GM18909 (cell line): ENCODE data around the gene INPP5F.
"Not testable (repeated sequence)": the region's sequence is repeated elsewhere in the genome, so short reads cannot be mapped to it uniquely, and the experiment has no call there.

Source experiments
- ATAC-seq: cut with Tn5 transposase; IDR thresholded peaks from one replicate; pipeline ENCODE4 v1.9.1; 2021; ENCODE audit warnings: mild to moderate bottlenecking; ENCODE audit not compliant: unreplicated experiment, poor library complexity

The INPP5F gene

GRCh38 chr10:119703903-119704508 is 21.8 kb upstream of the INPP5F start:
- ATAC-seq, result no peak

- peak; percentile 54 for ATAC-seq
Measured at GRCh38 chr10:119705434-119705831, 20.4 kb upstream of the INPP5F start.

GRCh38 chr10:119706521-119707278 is 19.1 kb upstream of the INPP5F start:
- no peak for ATAC-seq

- not testable (repeated sequence) for ATAC-seq
Measured at GRCh38 chr10:119707331-119707730, 18.5 kb upstream of the INPP5F start.

GRCh38 chr10:119710935-119711334 is 14.9 kb upstream of the INPP5F start:
- ATAC-seq, result not testable (repeated sequence)

GRCh38 chr10:119713744-119714483 is 11.9 kb upstream of the INPP5F start:
- no peak for ATAC-seq

- ATAC-seq, result no peak
Measured at GRCh38 chr10:119714484-119714816, 11.4 kb upstream of the INPP5F start.

GRCh38 chr10:119715628-119716505 is 10.0 kb upstream of the INPP5F start:
- no peak for ATAC-seq

GRCh38 chr10:119723161-119723560 is 2.7 kb upstream of the INPP5F start:
- ATAC-seq, result no peak

- ATAC-seq, result no peak
Measured at GRCh38 chr10:119723624-119724023, 2.2 kb upstream of the INPP5F start.

- peak; percentile 2 for ATAC-seq
Measured at GRCh38 chr10:119724593-119725516, 995 bp upstream of the INPP5F start.

GRCh38 chr10:119725517-119725827 is 378 bp upstream of the INPP5F start:
- ATAC-seq, result no peak

GRCh38 chr10:119726676-119727261 is 919 bp downstream of the INPP5F start:
- ATAC-seq, result no peak

- no peak for ATAC-seq
Measured at GRCh38 chr10:119728172-119728800, 2.4 kb downstream of the INPP5F start.

- ATAC-seq, result no peak
Measured at GRCh38 chr10:119734396-119735332, 8.8 kb downstream of the INPP5F start.

GRCh38 chr10:119735451-119735850 is 9.6 kb downstream of the INPP5F start:
- no peak for ATAC-seq

- no peak for ATAC-seq
Measured at GRCh38 chr10:119736220-119736619, 10.4 kb downstream of the INPP5F start.
